HCT116 (cell line): ENCODE measurements around the gene EZH1. TPM values are rescaled to one million over a fixed set of nuclear protein-coding genes. Genes with fewer than 3 reads are reported as not detected.

Source experiments
- ATAC-seq: fragments of 200-7000 bp; cut with Tn5 transposase; 2 replicates; pipeline ENCODE4 v1.9.1; 2020; ENCODE audit warnings: mild to moderate bottlenecking, moderate library complexity
- BruUV-seq: library from RNA; stranded (reverse); fragments of 400-500 nt; replicated peaks from 2 replicates; lab custom pipeline; 2021; lab: Mats Ljungman, UMichigan
- CTCF ChIA-PET: fragments of 300-600 bp; sonication (Branson Sonifier 250); formaldehyde crosslinking; loops from one replicate; lab custom pipeline; 2021; ENCODE audit warnings: antibody characterized with exemption; lab: Charles Lee
- POLR2A ChIA-PET: fragments of 300-600, 350-600 bp; sonication (Branson Sonifier 250); formaldehyde crosslinking; loops from one replicate; lab custom pipeline; 2021; ENCODE audit warnings: antibody characterized with exemption; lab: Charles Lee
- RAD21 ChIA-PET, 2 experiments: fragments of 300-600 bp; sonication (Branson Sonifier 250); formaldehyde crosslinking; loops; one replicate each; lab custom pipeline; 2023; ENCODE audit warnings: low total read pairs in 2 of 2; ENCODE audit not compliant: uncharacterized antibody in 2 of 2, unreplicated experiment in 2 of 2, low non-redundant PET in 1 of 2; lab: Charles Lee
- DNase-seq: peaks from one replicate; pipeline ENCODE4 v3.0.0-alpha.2; 2010; ENCODE audit warnings: low read depth, low spot score
- H2AFZ ChIP-seq: fragments of 200-600 bp; shearing (Covaris generic), sonication (generic); 2 replicates; pipeline ENCODE4 v1.6.1; 2017; ENCODE audit warnings: low read depth, mixed run types, mixed read lengths, antibody characterized with exemption, low read length; ENCODE audit not compliant: poor library complexity, severe bottlenecking
- H3K27ac ChIP-seq: 2 replicates; pipeline ENCODE4 v1.5.1; 2012; ENCODE audit warnings: low read depth, low read length
- H3K27me3 ChIP-seq: fragments of 200-600 bp; sonication (generic); 2 replicates; pipeline ENCODE4 v1.6.1; 2016; ENCODE audit warnings: mixed run types, low read length, mixed read lengths; ENCODE audit not compliant: insufficient read depth
- H3K36me3 ChIP-seq, 2 experiments: fragments of 200-500 bp in 1 of 2; fragments of 200-600 bp in 1 of 2; sonication (Bioruptor generic) in 1 of 2; sonication (generic) in 1 of 2; 2 replicates each; pipeline versions ENCODE4 v1.5.1 to v1.6.1; 2014 to 2016; ENCODE audit warnings: low read length in 2 of 2, inconsistent platforms in 1 of 2, mixed read lengths in 1 of 2, mixed run types in 1 of 2; ENCODE audit not compliant: insufficient read depth in 2 of 2, control insufficient read depth in 1 of 2
- H3K4me1 ChIP-seq, 2 experiments: fragments of 200-600 bp in 1 of 2; sonication (generic) in 1 of 2; 2 replicates each; pipeline versions ENCODE4 v1.5.1 to v1.6.1; 2012 to 2017; ENCODE audit warnings: low read length in 2 of 2, inconsistent platforms in 1 of 2, mild to moderate bottlenecking in 1 of 2, mixed read lengths in 1 of 2, mixed run types in 1 of 2, moderate library complexity in 1 of 2; ENCODE audit not compliant: insufficient read depth in 2 of 2, control insufficient read depth in 1 of 2
- H3K4me2 ChIP-seq: fragments of 200-600 bp; sonication (generic); 2 replicates; pipeline ENCODE4 v1.6.1; 2017; ENCODE audit warnings: mixed run types, low read length, mixed read lengths
- H3K4me3 ChIP-seq, 2 experiments: fragments of 200-600 bp in 1 of 2; sonication (generic) in 1 of 2; replicated peaks in 1 of 2; 2 replicates each; pipeline ENCODE4 v1.5.1; 2011 to 2016; ENCODE audit warnings: low read length in 2 of 2, control low read depth in 1 of 2, low read depth in 1 of 2, mild to moderate bottlenecking in 1 of 2, mixed read lengths in 1 of 2, mixed run types in 1 of 2
- H3K79me2 ChIP-seq: fragments of 200-600 bp; sonication (generic); 2 replicates; pipeline ENCODE4 v1.6.1; 2017; ENCODE audit warnings: mild to moderate bottlenecking, mixed run types, low read length, moderate library complexity, mixed read lengths; ENCODE audit not compliant: insufficient read depth
- H3K9ac ChIP-seq: fragments of 200-600 bp; sonication (generic); 2 replicates; pipeline ENCODE4 v1.6.1; 2016; ENCODE audit warnings: low read length, mixed read lengths
- H3K9me2 ChIP-seq: fragments of 200-600 bp; sonication (generic), shearing (Covaris generic); 2 replicates; pipeline ENCODE4 v1.6.1; 2017; ENCODE audit warnings: mixed run types, mild to moderate bottlenecking, moderate library complexity; ENCODE audit not compliant: insufficient read depth
- H3K9me3 ChIP-seq, 2 experiments: fragments of 200-500 bp in 1 of 2; fragments of 200-600 bp in 1 of 2; sonication (Bioruptor generic) in 1 of 2; sonication (generic) in 1 of 2; 2 replicates each; pipeline ENCODE4 v1.6.1; 2014 to 2017; ENCODE audit warnings: low read length in 2 of 2, mixed read lengths in 2 of 2, inconsistent platforms in 1 of 2, low read depth in 1 of 2, mild to moderate bottlenecking in 1 of 2, mixed run types in 1 of 2, moderate library complexity in 1 of 2; ENCODE audit not compliant: control insufficient read depth in 1 of 2, insufficient read depth in 1 of 2
- H4K20me1 ChIP-seq: fragments of 200-600 bp; sonication (generic), shearing (Covaris generic); 2 replicates; pipeline ENCODE4 v1.6.1; 2017; ENCODE audit warnings: mixed run types, mild to moderate bottlenecking, moderate library complexity; ENCODE audit not compliant: insufficient read depth
- CBX3 ChIP-seq: IDR thresholded peaks from 2 replicates; pipeline ENCODE4 v1.6.1; 2012; ENCODE audit warnings: low read depth
- EGR1 ChIP-seq: IDR thresholded peaks from 2 replicates; pipeline ENCODE4 v1.6.1; 2012; ENCODE audit warnings: low read depth
- EZH2 ChIP-seq: fragments of 200-600 bp; sonication (generic); IDR thresholded peaks from 2 replicates; pipeline ENCODE4 v1.6.1; 2017; ENCODE audit warnings: antibody characterized with exemption, mixed run types
- FOSL1 ChIP-seq: IDR thresholded peaks from 2 replicates; pipeline ENCODE4 v1.6.1; 2012; ENCODE audit warnings: low read depth
- RAD21 ChIP-seq: IDR thresholded peaks from 2 replicates; pipeline ENCODE4 v1.6.1; 2012; ENCODE audit warnings: low read depth, mild to moderate bottlenecking
- SIN3A ChIP-seq: IDR thresholded peaks from 2 replicates; pipeline ENCODE4 v1.6.1; 2012; ENCODE audit warnings: low read depth
- SP1 ChIP-seq: IDR thresholded peaks from 2 replicates; pipeline ENCODE4 v1.6.1; 2012; ENCODE audit warnings: low read depth
- TCF7L2 ChIP-seq: IDR thresholded peaks from 2 replicates; pipeline ENCODE4 v1.7.0; 2011; ENCODE audit warnings: borderline replicate concordance, inconsistent platforms; ENCODE audit not compliant: insufficient read depth, insufficient read length; ENCODE audit errors: extremely low read depth
- ZFX ChIP-seq: fragments of 450-650 bp; IDR thresholded peaks from 2 replicates; pipeline ENCODE4 v1.6.1; 2017
- ZNF274 ChIP-seq: fragments of 200-500 bp; sonication (Bioruptor generic); IDR thresholded peaks from 2 replicates; pipeline ENCODE4 v1.6.1; 2014; ENCODE audit warnings: mild to moderate bottlenecking, low read depth, low read length, inconsistent platforms
- intact Hi-C: fragments of 100-400 bp; cut with micrococcal nuclease; formaldehyde crosslinking; loops from 2 replicates; pipeline ENCODE4 v1.10.0; 2022
- total RNA-seq: library from RNA; stranded (reverse); gene quantifications from one replicate; pipeline ENCODE4 v1.2.1, GENCODE V29; 2021; ENCODE audit not compliant: unreplicated experiment
- TF ChIP-seq, protein P1 (sequence below): IDR thresholded peaks from 2 replicates; pipeline ENCODE4 v1.6.1; 2012; ENCODE audit warnings: low read depth
- TF ChIP-seq, protein P2 (sequence below): IDR thresholded peaks from 2 replicates; pipeline ENCODE4 v1.6.1; 2012

Gene EZH1
- total RNA-seq, 1 experiment from 2014 or later = 29.3 TPM

DNA sequence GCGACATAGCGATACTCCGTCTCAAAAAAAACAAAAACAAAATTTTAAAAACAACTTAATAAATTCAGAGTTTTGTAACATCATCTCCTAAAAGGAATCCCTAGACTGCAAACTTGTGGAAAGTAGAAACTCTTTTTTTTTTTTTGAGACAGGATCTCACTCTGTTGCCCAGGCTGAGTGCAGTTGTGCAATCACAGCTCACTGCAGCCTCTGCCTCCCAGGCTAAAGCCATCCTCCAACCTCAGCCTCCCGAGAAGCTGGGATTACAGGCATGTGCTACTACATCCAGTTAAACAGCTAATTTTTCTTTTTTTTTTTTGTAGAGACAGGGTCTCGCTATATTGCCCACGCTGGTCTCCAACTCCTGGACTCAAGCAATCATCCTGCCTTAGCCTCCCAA lies 19.7 kb downstream of the EZH1 start:
- RAD21 ChIA-PET = no interaction called here
- POLR2A ChIA-PET = no interaction called here
- Histone ChIP-seq H3K4me1 (no peaks in the 10 kb centered on the region), H2AFZ (no peak overlapping the region), H3K9ac (no peak overlapping the region), H3K27me3 (no peaks in the 10 kb centered on the region), H3K79me2 (no peaks in the 10 kb centered on the region), H3K9me2 (no peaks in the 10 kb centered on the region), H3K4me2 (no peak overlapping the region), H4K20me1 (no peaks in the 10 kb centered on the region), H3K9me3 (no peaks in the 10 kb centered on the region), H3K36me3 (peaks cover 23 to 24% of the 10 kb centered on the region in 2 experiments), H3K4me3 (no peak overlapping the region), H3K27ac (no peak overlapping the region)
- intact Hi-C loops = no loop called here
- TF ChIP-seq SIN3A (no peak), ZFX (no peak), FOSL1 (no peak), EGR1 (no peak), CBX3 (no peak), ZNF274 (no peak), TCF7L2 (no peak), RAD21 (no peak), EZH2 (no peak), SP1 (no peak)
- TF ChIP-seq, protein P1, sequence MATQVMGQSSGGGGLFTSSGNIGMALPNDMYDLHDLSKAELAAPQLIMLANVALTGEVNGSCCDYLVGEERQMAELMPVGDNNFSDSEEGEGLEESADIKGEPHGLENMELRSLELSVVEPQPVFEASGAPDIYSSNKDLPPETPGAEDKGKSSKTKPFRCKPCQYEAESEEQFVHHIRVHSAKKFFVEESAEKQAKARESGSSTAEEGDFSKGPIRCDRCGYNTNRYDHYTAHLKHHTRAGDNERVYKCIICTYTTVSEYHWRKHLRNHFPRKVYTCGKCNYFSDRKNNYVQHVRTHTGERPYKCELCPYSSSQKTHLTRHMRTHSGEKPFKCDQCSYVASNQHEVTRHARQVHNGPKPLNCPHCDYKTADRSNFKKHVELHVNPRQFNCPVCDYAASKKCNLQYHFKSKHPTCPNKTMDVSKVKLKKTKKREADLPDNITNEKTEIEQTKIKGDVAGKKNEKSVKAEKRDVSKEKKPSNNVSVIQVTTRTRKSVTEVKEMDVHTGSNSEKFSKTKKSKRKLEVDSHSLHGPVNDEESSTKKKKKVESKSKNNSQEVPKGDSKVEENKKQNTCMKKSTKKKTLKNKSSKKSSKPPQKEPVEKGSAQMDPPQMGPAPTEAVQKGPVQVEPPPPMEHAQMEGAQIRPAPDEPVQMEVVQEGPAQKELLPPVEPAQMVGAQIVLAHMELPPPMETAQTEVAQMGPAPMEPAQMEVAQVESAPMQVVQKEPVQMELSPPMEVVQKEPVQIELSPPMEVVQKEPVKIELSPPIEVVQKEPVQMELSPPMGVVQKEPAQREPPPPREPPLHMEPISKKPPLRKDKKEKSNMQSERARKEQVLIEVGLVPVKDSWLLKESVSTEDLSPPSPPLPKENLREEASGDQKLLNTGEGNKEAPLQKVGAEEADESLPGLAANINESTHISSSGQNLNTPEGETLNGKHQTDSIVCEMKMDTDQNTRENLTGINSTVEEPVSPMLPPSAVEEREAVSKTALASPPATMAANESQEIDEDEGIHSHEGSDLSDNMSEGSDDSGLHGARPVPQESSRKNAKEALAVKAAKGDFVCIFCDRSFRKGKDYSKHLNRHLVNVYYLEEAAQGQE = no peak
- TF ChIP-seq, protein P2, sequence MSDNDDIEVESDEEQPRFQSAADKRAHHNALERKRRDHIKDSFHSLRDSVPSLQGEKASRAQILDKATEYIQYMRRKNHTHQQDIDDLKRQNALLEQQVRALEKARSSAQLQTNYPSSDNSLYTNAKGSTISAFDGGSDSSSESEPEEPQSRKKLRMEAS = no peak
- DNase-seq (no peak), ATAC-seq (no peak)
- BruUV-seq = no TSS peak
- CTCF ChIA-PET = interaction anchor here (1.4 kb wide), 1 partner anchor 38 kb away, joined by 7 read pairs; no protein-coding TSS in a partner anchor
